Heart right ventricle (tissue), 16 donors: ENCODE results near the gene B3GALT5. TPM values are rescaled to one million over a fixed set of nuclear protein-coding genes. Genes with fewer than 3 reads are reported as not detected.

Source experiments
- ATAC-seq, 8 donors: fragments of 200-7000 bp; cut with Tn5 transposase; one replicate each; pipeline ENCODE4 v1.9.1; 2020; ENCODE audit warnings: mild to moderate bottlenecking in 8 of 8, moderate library complexity in 8 of 8, moderate number of reproducible peaks in 1 of 8
- DNase-seq, 2 donors: peaks; one replicate each; pipeline ENCODE4 v3.0.0-alpha.2; 2020
- H3K27ac ChIP-seq, 10 donors: fragments of 200-600 bp; sonication (generic) in 2 of 10; one replicate each; pipeline versions ENCODE4 v1.5.0 to v1.8.0; 2020 to 2022; ENCODE audit warnings: mild to moderate bottlenecking in 3 of 10
- H3K27me3 ChIP-seq, 7 donors: fragments of 200-600 bp; one replicate each; pipeline ENCODE4 v1.8.0; 2021 to 2022; ENCODE audit warnings: mild to moderate bottlenecking in 2 of 7
- H3K36me3 ChIP-seq, 9 donors: fragments of 200-600 bp; sonication (generic) in 1 of 9; one replicate each; pipeline versions ENCODE4 v1.5.0 to v1.8.0; 2020 to 2022; ENCODE audit warnings: mild to moderate bottlenecking in 2 of 9
- H3K4me1 ChIP-seq, 9 donors: fragments of 200-600 bp; sonication (generic) in 1 of 9; one replicate each; pipeline versions ENCODE4 v1.5.0 to v1.8.0; 2020 to 2022; ENCODE audit warnings: mild to moderate bottlenecking in 4 of 9
- H3K4me3 ChIP-seq, 10 donors: fragments of 200-600 bp; sonication (generic) in 2 of 10; one replicate each; pipeline versions ENCODE4 v1.5.0 to v1.8.0; 2020 to 2022; ENCODE audit warnings: mild to moderate bottlenecking in 7 of 10, moderate library complexity in 2 of 10
- H3K9me3 ChIP-seq, 11 donors: fragments of 200-600 bp in 10 of 11; sonication (generic) in 2 of 11; one replicate each; pipeline versions ENCODE4 v1.5.0 to v1.8.0; 2013 to 2022; ENCODE audit warnings: mild to moderate bottlenecking in 2 of 11, control low read depth in 1 of 11, moderate library complexity in 1 of 11
- WGBS, 2 donors: extraction: QIAGEN DNeasy Blood & Tissue Kit; methylation state at CpG; one replicate each; pipeline ENCODE4 v1.1.7; 2013; ENCODE audit warnings: inconsistent platforms in 1 of 2; 5-methylcytosine and 5-hydroxymethylcytosine counted together
- intact Hi-C, 10 donors: fragments of 100-400 bp; cut with DNase I; formaldehyde crosslinking; loops; one replicate each; pipeline versions ENCODE4 v1.11.1 to v1.14.2; 2022
- polyA plus RNA-seq, 2 donors: library from polyadenylated mRNA; stranded (reverse); fragments of 200-250 nt; gene quantifications; one replicate each; pipeline ENCODE4 v1.2.3, GENCODE V29; 2013
- total RNA-seq, 10 donors: library from RNA; stranded (reverse); fragmentation: NEBNext Ultra II Directional in 3 of 10; extraction: Animal tissue kit (Norgen Biotek cat#: 25700) in 3 of 10; gene quantifications; one replicate each; pipeline versions ENCODE4 v1.2.1 to v1.2.4, GENCODE V29; 2021 to 2023
- TF ChIP-seq, protein P1 (sequence below), 9 donors: fragments of 200-600 bp; sonication (generic) in 2 of 9; IDR thresholded peaks; one replicate each; pipeline versions ENCODE4 v1.5.0 to v1.8.0; 2021 to 2022; ENCODE audit warnings: antibody characterized with exemption in 9 of 9, mild to moderate bottlenecking in 5 of 9, moderate library complexity in 1 of 9
- donor health status: Arrhythmogenic right ventricular cardiomyopathy.
- donor health status: ischemic (EF 13 %, LVEDD 7.1; RV severe dilation, severe dysfunction).
- donor health status: healthy with polysubstance abuse.
- donor health status: DM: no; HTN: yes; CAD: no.
- donor health status: DM: no; HTN: no; CAD: no.
- donor health status: ischemic (EF 25% LVEDD 6.9; RV normal size, moderate dysfunction).
- donor health status: ischemic (EF 25% LVEDD 5.7; RV mildly dilated, moderate dysfunction).
- donor health status: healthy.
- donor health status: DM: yes; HTN: yes; CAD: no.
- donor health status: Ischemic cardiomyopathy.
- donor health status: ischemic (EF 35%, LVEDD 5.7; RV mildly dilated, moderate dysfunction).
- donor health status: nonischemic (EF 11% LVEDD 7.7; RV severe dilation, severe dysfunction).
- donor health status: DM: yes; HTN: yes; CAD: no.
- donor health status: PGD.
- donor health status: ischemic (EF 29% LVEDD 5.4; RV normal size, mild dysfunction).
- donor health status: nonischemic (EF 23%, LVEDD 6.1; RV moderate dilation, normal function).

The B3GALT5 gene
- total and polyA plus RNA-seq, 12 donors = under 0.01 to 0.81 (median 0.15) TPM; not detected in 1

DNA sequence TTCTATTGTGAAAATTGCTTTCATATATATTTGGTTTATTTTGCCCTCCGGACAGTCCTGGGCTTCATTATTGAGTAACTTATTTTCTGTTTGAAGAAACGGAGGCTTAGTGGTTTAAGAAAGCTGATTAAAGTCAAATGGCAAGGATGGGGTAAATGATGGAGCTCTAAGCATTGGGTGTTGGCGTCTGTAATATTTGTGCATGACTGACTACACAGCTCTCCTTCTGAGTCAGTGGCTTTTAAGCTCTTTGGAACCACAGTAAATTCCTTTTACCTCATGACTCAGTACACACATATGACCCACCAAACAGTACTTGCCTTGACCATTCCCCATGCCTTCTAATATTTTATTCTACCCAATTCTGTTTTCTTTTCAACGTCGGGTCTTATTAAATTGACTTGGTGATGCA lies 21.0 kb downstream of the B3GALT5 start:
- TF ChIP-seq, protein P1, sequence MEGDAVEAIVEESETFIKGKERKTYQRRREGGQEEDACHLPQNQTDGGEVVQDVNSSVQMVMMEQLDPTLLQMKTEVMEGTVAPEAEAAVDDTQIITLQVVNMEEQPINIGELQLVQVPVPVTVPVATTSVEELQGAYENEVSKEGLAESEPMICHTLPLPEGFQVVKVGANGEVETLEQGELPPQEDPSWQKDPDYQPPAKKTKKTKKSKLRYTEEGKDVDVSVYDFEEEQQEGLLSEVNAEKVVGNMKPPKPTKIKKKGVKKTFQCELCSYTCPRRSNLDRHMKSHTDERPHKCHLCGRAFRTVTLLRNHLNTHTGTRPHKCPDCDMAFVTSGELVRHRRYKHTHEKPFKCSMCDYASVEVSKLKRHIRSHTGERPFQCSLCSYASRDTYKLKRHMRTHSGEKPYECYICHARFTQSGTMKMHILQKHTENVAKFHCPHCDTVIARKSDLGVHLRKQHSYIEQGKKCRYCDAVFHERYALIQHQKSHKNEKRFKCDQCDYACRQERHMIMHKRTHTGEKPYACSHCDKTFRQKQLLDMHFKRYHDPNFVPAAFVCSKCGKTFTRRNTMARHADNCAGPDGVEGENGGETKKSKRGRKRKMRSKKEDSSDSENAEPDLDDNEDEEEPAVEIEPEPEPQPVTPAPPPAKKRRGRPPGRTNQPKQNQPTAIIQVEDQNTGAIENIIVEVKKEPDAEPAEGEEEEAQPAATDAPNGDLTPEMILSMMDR (IDR thresholded peaks at IDR 0.05) = no peak
- Histone ChIP-seq H3K36me3 (no peaks in the 10 kb centered on the region), H3K9me3 (no peaks in the 10 kb centered on the region), H3K27ac (no peak overlapping the region), H3K4me3 (no peak overlapping the region), H3K27me3 (peaks cover 0 to 9% (median 0%) of the 10 kb centered on the region in 7 donors), H3K4me1 (no peaks in the 10 kb centered on the region)
- DNase-seq (no peak), ATAC-seq (no peak)
- intact Hi-C loops = loop anchor here in 1 of 10 donors (10.0 kb wide), 1 partner anchor 109 kb away; no protein-coding TSS in a partner anchor
- 90 to 94% methylated on average over 5 of the region's 5 CpGs for WGBS, 2 donors

DNA sequence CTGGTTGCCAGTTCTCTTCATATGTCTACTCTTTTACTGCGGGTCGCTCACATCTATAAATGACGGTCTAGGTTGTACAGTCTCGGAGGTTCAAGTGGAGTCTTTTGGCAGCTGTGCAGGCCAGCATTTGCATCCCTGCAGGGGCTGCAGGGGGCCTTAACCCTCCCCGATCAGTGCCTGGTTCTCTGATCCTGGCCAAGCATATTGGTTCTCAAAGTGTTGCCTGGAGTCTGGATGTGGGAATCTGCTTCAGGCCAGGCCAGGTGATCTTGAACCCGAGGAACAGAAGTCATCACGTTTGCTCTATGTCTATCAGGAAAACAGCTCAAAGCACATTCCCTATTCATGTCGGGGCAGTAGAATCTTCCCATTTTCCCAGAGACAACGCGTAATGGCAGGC lies 21.8 kb downstream of the B3GALT5 start:
- TF ChIP-seq, protein P1 (IDR thresholded peaks at IDR 0.05) = no peak
- ATAC-seq = no peak
- intact Hi-C loops = loop anchor here in 1 of 10 donors (10.0 kb wide), 1 partner anchor 110 kb away; no protein-coding TSS in a partner anchor
- 93 to 94% methylated on average over 10 of the region's 10 CpGs for WGBS, 2 donors
- Histone ChIP-seq H3K4me1 (no peaks in the 10 kb centered on the region), H3K27me3 (peaks cover 0 to 9% (median under 1%) of the 10 kb centered on the region in 7 donors), H3K4me3 (no peak overlapping the region), H3K36me3 (no peaks in the 10 kb centered on the region), H3K9me3 (no peaks in the 10 kb centered on the region), H3K27ac (no peak overlapping the region)
- no peak for DNase-seq

DNA sequence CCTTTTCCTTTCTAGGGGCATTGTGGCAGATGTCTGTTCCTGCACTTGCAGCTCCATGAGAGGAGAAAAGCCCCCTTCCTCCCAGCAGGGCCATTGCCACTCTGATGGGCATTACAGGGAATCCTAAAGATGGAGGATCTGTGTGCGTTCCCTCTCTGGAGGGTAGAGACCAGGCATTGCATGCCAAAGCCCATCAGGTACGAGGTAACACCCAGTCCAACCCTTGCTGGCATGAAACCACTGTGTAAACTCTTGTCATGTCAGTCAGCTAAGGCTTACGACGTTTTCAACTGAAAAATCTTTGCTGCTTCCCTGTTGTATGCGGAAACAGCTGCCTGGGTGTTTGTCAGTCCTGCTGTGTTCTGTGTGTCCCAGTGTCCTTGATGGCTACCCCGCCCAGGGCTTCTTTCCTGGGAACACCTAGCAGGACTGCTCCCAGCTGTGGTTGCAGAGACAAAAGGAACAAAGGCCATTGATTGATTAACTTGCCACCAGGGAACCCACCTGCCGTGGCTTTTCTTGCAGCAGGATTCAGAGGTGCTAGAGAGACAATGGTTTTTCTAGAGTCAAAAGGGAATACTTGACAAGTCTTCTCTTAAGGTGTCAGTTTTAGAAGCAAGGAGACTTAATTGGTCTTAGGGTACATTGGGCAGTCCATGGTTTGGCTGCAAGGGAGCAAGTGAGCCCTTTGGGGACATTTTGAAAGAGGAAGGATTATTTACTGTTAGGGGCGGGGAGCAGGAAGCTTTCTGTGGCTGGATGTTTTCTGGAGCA lies 24.6 kb downstream of the B3GALT5 start:
- intact Hi-C loops = loop anchor here in 1 of 10 donors (10.0 kb wide), 1 partner anchor 113 kb away; no protein-coding TSS in a partner anchor
- Histone ChIP-seq H3K27ac (no peak overlapping the region), H3K4me1 (no peaks in the 10 kb centered on the region), H3K27me3 (peaks cover 0 to 13% (median 6%) of the 10 kb centered on the region in 7 donors), H3K9me3 (no peaks in the 10 kb centered on the region), H3K36me3 (no peaks in the 10 kb centered on the region), H3K4me3 (no peak overlapping the region)
- 87 to 89% methylated on average over 8 of the region's 8 CpGs for WGBS, 2 donors
- ATAC-seq (no peak), DNase-seq (no peak)
- TF ChIP-seq, protein P1 (IDR thresholded peaks at IDR 0.05) = no peak

DNA sequence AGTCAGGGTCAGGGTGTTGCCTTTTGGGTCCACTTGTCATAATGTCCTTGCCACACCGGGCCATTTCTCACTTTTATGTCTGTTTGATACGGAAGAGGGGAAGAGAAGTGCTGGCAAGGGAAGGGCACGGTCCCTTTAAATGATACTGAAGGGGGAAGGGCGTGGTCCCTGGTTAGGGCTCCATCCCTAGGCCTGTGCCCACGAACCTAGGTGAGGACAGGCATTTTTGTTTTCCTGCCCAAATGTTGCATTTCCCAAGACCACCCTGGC lies 25.2 kb downstream of the B3GALT5 start:
- Histone ChIP-seq H3K9me3 (no peaks in the 10 kb centered on the region), H3K4me1 (no peaks in the 10 kb centered on the region), H3K27me3 (peaks cover 0 to 13% (median 6%) of the 10 kb centered on the region in 7 donors), H3K36me3 (no peaks in the 10 kb centered on the region), H3K27ac (no peak overlapping the region), H3K4me3 (no peak overlapping the region)
- ATAC-seq (no peak), DNase-seq (no peak)
- 82 to 86% methylated on average over 5 of the region's 5 CpGs for WGBS, 2 donors
- intact Hi-C loops = loop anchor here in 1 of 10 donors (10.0 kb wide), 1 partner anchor 113 kb away; no protein-coding TSS in a partner anchor
- TF ChIP-seq, protein P1 (IDR thresholded peaks at IDR 0.05) = no peak
